ENCODE results near the gene TAS2R1.

GRCh38 chr5:9625731-9626130 lies 4.4 kb downstream of the TAS2R1 start:
- no peak for TF ChIP-seq CTCF (IDR thresholded peaks at IDR 0.05 in 2 of 3, conservative IDR thresholded peaks at IDR 0.05 in 1 of 3; ENCODE audit: borderline replicate concordance in 1 of 3, insufficient read depth in 1 of 3, low read depth in 2 of 3, low read length in 2 of 3)
- TF ChIP-seq REST (IDR thresholded peaks at IDR 0.05; ENCODE audit: low read depth) = no peak
- no peak for TF ChIP-seq EZH2 (IDR thresholded peaks at IDR 0.05)
- TF ChIP-seq YY1 (IDR thresholded peaks at IDR 0.05; ENCODE audit: extremely low read depth, insufficient replicate concordance, low read depth, low read length) = no peak
- TF ChIP-seq MAX (IDR thresholded peaks at IDR 0.05) = no peak
- TF ChIP-seq ATF3 (IDR thresholded peaks at IDR 0.05) = no peak
- TF ChIP-seq SP1 (IDR thresholded peaks at IDR 0.05; ENCODE audit: low read depth) = no peak
- TF ChIP-seq POLR2AphosphoS5 (IDR thresholded peaks at IDR 0.05; ENCODE audit: low read depth, low read length) = no peak
- no peak for TF ChIP-seq RAD21 (IDR thresholded peaks at IDR 0.05; ENCODE audit: low read depth)
- TF ChIP-seq POLR2A (IDR thresholded peaks at IDR 0.05; ENCODE audit: borderline replicate concordance, extremely low read depth, insufficient read depth, insufficient read length) = no peak
- TF ChIP-seq SIN3A (IDR thresholded peaks at IDR 0.05; ENCODE audit: low read depth) = no peak
- no peak for TF ChIP-seq ZNF274 (IDR thresholded peaks at IDR 0.05; ENCODE audit: low read depth, low read length)
- no peak for TF ChIP-seq EZH2phosphoT487 (IDR thresholded peaks at IDR 0.05; ENCODE audit: borderline replicate concordance)

Measured in HCT116 (cell line).